HepG2 (cell line): ENCODE data around the gene SNX15. TPM values are rescaled to one million over a fixed set of nuclear protein-coding genes. Genes with fewer than 3 reads are reported as not detected.

Experiments used
- ATRX ChIP-seq: sonication (generic); formaldehyde crosslinking; IDR thresholded peaks from 2 replicates; pipeline ENCODE4 v1.4.0; 2020; ENCODE audit warnings: missing genetic modification reagents, borderline replicate concordance
- ETV5 ChIP-seq: IDR thresholded peaks from 2 replicates; pipeline ENCODE4 v1.6.1; 2018; ENCODE audit warnings: missing biosample characterization, missing genetic modification reagents, inconsistent platforms, borderline replicate concordance
- FOXM1 ChIP-seq: sonication (generic); formaldehyde crosslinking; IDR thresholded peaks from 2 replicates; pipeline ENCODE4 v1.5.0; 2020; ENCODE audit warnings: missing genetic modification reagents
- HOXA5 ChIP-seq: sonication (generic); formaldehyde crosslinking; IDR thresholded peaks from 2 replicates; pipeline ENCODE4 v1.4.0; 2020; ENCODE audit warnings: missing genetic modification reagents
- NR3C1 ChIP-seq: sonication (generic); formaldehyde crosslinking; IDR thresholded peaks from 2 replicates; pipeline ENCODE4 v1.4.0; 2020; ENCODE audit warnings: missing genetic modification reagents
- NRL ChIP-seq: sonication (generic); formaldehyde crosslinking; IDR thresholded peaks from 2 replicates; pipeline ENCODE4 v1.5.0; 2020; ENCODE audit warnings: missing genetic modification reagents, mild to moderate bottlenecking, moderate library complexity, borderline replicate concordance
- SAFB2 ChIP-seq: sonication (generic); formaldehyde crosslinking; IDR thresholded peaks from 2 replicates; pipeline ENCODE4 v1.5.1; 2020; ENCODE audit warnings: missing genetic modification reagents, low read depth, mild to moderate bottlenecking, borderline replicate concordance
- ZC3H4 ChIP-seq: sonication (generic); formaldehyde crosslinking; IDR thresholded peaks from 2 replicates; pipeline ENCODE4 v1.4.0; 2020; ENCODE audit warnings: missing genetic modification reagents, borderline replicate concordance
- ZFYVE20 ChIP-seq: sonication (generic); formaldehyde crosslinking; IDR thresholded peaks from 2 replicates; pipeline ENCODE4 v1.8.0; 2023; ENCODE audit warnings: low read depth, mild to moderate bottlenecking, moderate library complexity, missing genetic modification reagents, borderline replicate concordance
- ZKSCAN1 ChIP-seq: fragments of 150-350 bp; IDR thresholded peaks from 2 replicates; pipeline ENCODE4 v1.6.1; 2014; ENCODE audit warnings: low read length
- ZNF136 ChIP-seq: sonication (generic); formaldehyde crosslinking; IDR thresholded peaks from 2 replicates; pipeline ENCODE4 v1.8.1; 2022; ENCODE audit warnings: low read depth, mild to moderate bottlenecking, moderate library complexity, missing genetic modification reagents
- ZNF225 ChIP-seq: sonication (generic); formaldehyde crosslinking; IDR thresholded peaks from 2 replicates; pipeline ENCODE4 v1.4.0; 2020; ENCODE audit warnings: mild to moderate bottlenecking, missing genetic modification reagents
- ZNF468 ChIP-seq: sonication (generic); formaldehyde crosslinking; IDR thresholded peaks from 2 replicates; pipeline ENCODE4 v1.8.0; 2022; ENCODE audit warnings: mild to moderate bottlenecking, moderate library complexity, missing genetic modification reagents
- ZNF713 ChIP-seq: sonication (generic); formaldehyde crosslinking; IDR thresholded peaks from 2 replicates; pipeline ENCODE4 v1.4.0; 2020; ENCODE audit warnings: mild to moderate bottlenecking, missing genetic modification reagents
- ZNF749 ChIP-seq: sonication (generic); formaldehyde crosslinking; IDR thresholded peaks from 2 replicates; pipeline ENCODE4 v1.8.0; 2022; ENCODE audit warnings: mild to moderate bottlenecking, missing genetic modification reagents, moderate library complexity, borderline replicate concordance
- ZNF839 ChIP-seq: sonication (generic); formaldehyde crosslinking; IDR thresholded peaks from 2 replicates; pipeline ENCODE4 v1.4.0; 2020; ENCODE audit warnings: missing genetic modification reagents, mild to moderate bottlenecking, borderline replicate concordance
- ZNF883 ChIP-seq: sonication (generic); formaldehyde crosslinking; IDR thresholded peaks from 2 replicates; pipeline ENCODE4 v1.5.1; 2020; ENCODE audit warnings: mild to moderate bottlenecking, missing genetic modification reagents; ENCODE audit errors: not compliant biosample characterization
- ZSCAN22 ChIP-seq: sonication (generic); formaldehyde crosslinking; IDR thresholded peaks from 2 replicates; pipeline ENCODE4 v1.4.0; 2020; ENCODE audit warnings: mild to moderate bottlenecking, missing genetic modification reagents
- polyA plus RNA-seq, 8 experiments: library from polyadenylated mRNA; depleted of rRNA in 3 of 8; stranded (reverse) in 7 of 8; unstranded in 1 of 8; fragments of >200 nt; fragmentation: Illumina TruSeq in 4 of 8; extraction: Trizol in 4 of 8; gene quantifications; 2 replicates each; pipeline versions ENCODE4 v1.2.1 to v1.2.3, GENCODE V29; 2011 to 2016; ENCODE audit warnings: low read depth in 4 of 8, missing spikeins in 1 of 8, mixed read lengths in 1 of 8; ENCODE audit not compliant: insufficient read depth in 1 of 8
- total RNA-seq, 5 experiments: library from RNA; depleted of rRNA; stranded (reverse); fragments of >200 nt; fragmentation: Illumina TruSeq; extraction: Trizol; gene quantifications; 2 replicates each; pipeline ENCODE4 v1.2.3, GENCODE V29; 2016; ENCODE audit warnings: low read depth in 1 of 5
- TF ChIP-seq, protein P1 (sequence below): sonication (generic); formaldehyde crosslinking; IDR thresholded peaks from 2 replicates; pipeline ENCODE4 v1.9.0; 2021; ENCODE audit warnings: missing genetic modification reagents, borderline replicate concordance
- TF ChIP-seq, protein P2 (sequence below): sonication (generic); formaldehyde crosslinking; IDR thresholded peaks from 2 replicates; pipeline ENCODE4 v1.8.0; 2023; ENCODE audit warnings: mild to moderate bottlenecking, missing genetic modification reagents
- TF ChIP-seq, protein P3 (sequence below): sonication (generic); formaldehyde crosslinking; IDR thresholded peaks from 2 replicates; pipeline ENCODE4 v1.5.0; 2020; ENCODE audit warnings: mild to moderate bottlenecking, missing genetic modification reagents
- TF ChIP-seq, protein P4 (sequence below): IDR thresholded peaks from 2 replicates; pipeline ENCODE4 v1.6.1; 2016; ENCODE audit warnings: missing compliant biosample characterization, missing genetic modification reagents, borderline replicate concordance
- TF ChIP-seq, protein P5 (sequence below): sonication (generic); formaldehyde crosslinking; IDR thresholded peaks from 2 replicates; pipeline ENCODE4 v1.4.0; 2020; ENCODE audit warnings: mild to moderate bottlenecking, missing genetic modification reagents

The SNX15 gene
- total and polyA plus RNA-seq, 2 of the 13 experiments (the other 11 are each of a cell fraction or from before 2014, with no cell fraction given), result 19.1 to 22.6 TPM

DNA sequence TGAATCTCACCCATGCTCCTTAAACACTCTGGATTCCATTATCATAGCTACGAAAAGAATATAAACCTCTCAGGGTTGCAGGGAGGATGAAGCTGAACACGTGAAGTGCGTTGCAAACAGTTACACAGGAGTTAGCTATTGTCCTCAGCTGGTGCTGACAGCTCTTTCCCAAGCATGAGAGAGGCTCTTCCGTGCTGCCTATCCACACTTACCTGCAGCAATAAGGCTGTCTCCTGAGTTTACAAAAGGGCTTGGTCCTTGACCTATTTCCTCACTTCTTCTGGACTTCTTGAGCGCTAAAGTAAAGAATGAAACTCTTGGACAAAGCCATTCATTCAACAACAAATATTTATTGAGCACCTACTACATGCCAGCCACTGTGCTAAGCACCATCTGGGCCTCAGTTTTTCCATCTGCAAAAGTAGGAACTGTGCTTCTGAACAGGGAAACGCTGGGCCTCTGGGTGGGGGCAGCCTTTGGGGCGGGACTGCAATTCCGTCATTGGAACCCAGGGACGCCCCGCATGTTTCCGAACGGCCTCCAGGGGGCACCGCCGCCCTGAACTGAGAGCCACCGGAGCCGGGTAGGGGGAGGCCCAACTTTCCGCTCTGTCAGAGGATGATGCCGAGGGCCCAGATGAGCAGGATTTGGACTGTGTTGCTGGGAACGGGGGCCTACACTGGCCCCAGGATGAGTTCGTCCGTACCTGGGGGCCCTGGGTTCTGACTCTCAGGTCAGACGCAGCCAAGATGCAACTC lies 13.9 kb upstream of the SNX15 start (continued):
- TF ChIP-seq, protein P1, sequence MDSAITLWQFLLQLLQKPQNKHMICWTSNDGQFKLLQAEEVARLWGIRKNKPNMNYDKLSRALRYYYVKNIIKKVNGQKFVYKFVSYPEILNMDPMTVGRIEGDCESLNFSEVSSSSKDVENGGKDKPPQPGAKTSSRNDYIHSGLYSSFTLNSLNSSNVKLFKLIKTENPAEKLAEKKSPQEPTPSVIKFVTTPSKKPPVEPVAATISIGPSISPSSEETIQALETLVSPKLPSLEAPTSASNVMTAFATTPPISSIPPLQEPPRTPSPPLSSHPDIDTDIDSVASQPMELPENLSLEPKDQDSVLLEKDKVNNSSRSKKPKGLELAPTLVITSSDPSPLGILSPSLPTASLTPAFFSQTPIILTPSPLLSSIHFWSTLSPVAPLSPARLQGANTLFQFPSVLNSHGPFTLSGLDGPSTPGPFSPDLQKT (CRISPR knock-in tag), result no peak
- TF ChIP-seq ZKSCAN1, result no peak; the same call in 1 of the 2 replicates
- TF ChIP-seq SAFB2, result no peak
- no peak for TF ChIP-seq NRL (CRISPR knock-in tag)
- no peak for TF ChIP-seq ZC3H4 (CRISPR knock-in tag)
- TF ChIP-seq ATRX (CRISPR knock-in tag), result no peak
- no peak for TF ChIP-seq HOXA5
- TF ChIP-seq, protein P2, sequence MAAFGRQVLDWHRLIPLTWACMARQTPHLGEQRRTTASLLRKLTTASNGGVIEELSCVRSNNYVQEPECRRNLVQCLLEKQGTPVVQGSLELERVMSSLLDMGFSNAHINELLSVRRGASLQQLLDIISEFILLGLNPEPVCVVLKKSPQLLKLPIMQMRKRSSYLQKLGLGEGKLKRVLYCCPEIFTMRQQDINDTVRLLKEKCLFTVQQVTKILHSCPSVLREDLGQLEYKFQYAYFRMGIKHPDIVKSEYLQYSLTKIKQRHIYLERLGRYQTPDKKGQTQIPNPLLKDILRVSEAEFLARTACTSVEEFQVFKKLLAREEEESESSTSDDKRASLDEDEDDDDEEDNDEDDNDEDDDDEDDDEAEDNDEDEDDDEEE (CRISPR knock-in tag), result 0 out of 2 replicates have a peak, but pooled peaks have one; percentile 48
- TF ChIP-seq ZNF136 (CRISPR knock-in tag), result no peak
- TF ChIP-seq, protein P3, sequence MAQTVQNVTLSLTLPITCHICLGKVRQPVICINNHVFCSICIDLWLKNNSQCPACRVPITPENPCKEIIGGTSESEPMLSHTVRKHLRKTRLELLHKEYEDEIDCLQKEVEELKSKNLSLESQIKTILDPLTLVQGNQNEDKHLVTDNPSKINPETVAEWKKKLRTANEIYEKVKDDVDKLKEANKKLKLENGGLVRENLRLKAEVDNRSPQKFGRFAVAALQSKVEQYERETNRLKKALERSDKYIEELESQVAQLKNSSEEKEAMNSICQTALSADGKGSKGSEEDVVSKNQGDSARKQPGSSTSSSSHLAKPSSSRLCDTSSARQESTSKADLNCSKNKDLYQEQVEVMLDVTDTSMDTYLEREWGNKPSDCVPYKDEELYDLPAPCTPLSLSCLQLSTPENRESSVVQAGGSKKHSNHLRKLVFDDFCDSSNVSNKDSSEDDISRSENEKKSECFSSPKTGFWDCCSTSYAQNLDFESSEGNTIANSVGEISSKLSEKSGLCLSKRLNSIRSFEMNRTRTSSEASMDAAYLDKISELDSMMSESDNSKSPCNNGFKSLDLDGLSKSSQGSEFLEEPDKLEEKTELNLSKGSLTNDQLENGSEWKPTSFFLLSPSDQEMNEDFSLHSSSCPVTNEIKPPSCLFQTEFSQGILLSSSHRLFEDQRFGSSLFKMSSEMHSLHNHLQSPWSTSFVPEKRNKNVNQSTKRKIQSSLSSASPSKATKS (CRISPR knock-in tag), result no peak
- no peak for TF ChIP-seq ZFYVE20
- TF ChIP-seq ETV5, result no peak
- TF ChIP-seq ZNF839, result no peak
- TF ChIP-seq ZNF225 (CRISPR knock-in tag), result no peak
- no peak for TF ChIP-seq ZNF468 (CRISPR knock-in tag)
- TF ChIP-seq ZNF749 (CRISPR knock-in tag), result no peak
- TF ChIP-seq, protein P4, sequence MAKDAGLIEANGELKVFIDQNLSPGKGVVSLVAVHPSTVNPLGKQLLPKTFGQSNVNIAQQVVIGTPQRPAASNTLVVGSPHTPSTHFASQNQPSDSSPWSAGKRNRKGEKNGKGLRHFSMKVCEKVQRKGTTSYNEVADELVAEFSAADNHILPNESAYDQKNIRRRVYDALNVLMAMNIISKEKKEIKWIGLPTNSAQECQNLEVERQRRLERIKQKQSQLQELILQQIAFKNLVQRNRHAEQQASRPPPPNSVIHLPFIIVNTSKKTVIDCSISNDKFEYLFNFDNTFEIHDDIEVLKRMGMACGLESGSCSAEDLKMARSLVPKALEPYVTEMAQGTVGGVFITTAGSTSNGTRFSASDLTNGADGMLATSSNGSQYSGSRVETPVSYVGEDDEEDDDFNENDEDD, result no peak
- TF ChIP-seq FOXM1, result no peak
- no peak for TF ChIP-seq ZNF883
- TF ChIP-seq ZSCAN22 (CRISPR knock-in tag), result no peak
- 0 out of 2 replicates have a peak, but pooled peaks have one; percentile 48 for TF ChIP-seq ZNF713 (CRISPR knock-in tag)
- no peak for TF ChIP-seq NR3C1 (CRISPR knock-in tag)
- TF ChIP-seq, protein P5, sequence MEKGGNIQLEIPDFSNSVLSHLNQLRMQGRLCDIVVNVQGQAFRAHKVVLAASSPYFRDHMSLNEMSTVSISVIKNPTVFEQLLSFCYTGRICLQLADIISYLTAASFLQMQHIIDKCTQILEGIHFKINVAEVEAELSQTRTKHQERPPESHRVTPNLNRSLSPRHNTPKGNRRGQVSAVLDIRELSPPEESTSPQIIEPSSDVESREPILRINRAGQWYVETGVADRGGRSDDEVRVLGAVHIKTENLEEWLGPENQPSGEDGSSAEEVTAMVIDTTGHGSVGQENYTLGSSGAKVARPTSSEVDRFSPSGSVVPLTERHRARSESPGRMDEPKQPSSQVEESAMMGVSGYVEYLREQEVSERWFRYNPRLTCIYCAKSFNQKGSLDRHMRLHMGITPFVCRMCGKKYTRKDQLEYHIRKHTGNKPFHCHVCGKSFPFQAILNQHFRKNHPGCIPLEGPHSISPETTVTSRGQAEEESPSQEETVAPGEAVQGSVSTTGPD, result no peak
